GM18526 (cell line): ENCODE results near the gene CHKB.

Source experiments
- POLR2A ChIP-seq: IDR thresholded peaks from 3 replicates; pipeline ENCODE4 v1.6.1; 2011; ENCODE audit not compliant: insufficient read length; ENCODE audit errors: extremely low read depth

Gene CHKB

DNA sequence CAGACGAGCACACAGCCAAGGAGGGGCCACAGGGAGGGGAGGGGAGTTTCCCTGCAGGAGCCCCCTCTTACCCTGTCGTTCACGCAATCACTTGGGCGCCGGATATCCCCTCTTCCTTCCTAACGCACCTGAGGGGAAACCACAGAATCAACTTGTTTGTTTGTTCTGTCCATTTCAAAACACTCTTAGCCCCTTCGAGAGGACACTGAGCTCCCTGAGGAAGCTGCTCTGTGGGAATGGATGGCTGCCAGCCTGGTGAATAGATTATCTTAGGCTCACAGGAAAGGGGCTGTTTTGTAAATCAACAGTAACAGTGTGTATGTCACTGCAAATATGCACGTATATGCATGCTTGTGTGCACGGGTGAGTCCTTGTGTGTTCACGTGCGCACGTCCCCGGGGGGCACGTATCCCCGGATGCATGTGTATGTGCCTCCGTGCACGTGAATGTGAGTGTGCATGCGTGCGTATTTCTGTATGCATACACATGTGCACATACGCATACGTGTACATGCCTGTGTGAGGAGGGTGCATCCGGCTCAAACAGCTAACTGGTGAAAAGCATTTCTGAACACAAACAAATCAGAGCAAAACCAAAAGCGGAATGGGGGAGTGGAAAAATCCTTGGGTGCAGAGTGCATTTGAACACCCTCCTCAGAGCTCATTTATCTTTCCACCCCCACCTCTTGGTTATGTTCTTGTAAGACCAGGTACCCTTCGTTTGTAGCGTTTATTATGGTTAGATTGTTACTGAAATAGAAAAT, 38.1 kb upstream of the CHKB start:
- no peak for TF ChIP-seq POLR2A

DNA sequence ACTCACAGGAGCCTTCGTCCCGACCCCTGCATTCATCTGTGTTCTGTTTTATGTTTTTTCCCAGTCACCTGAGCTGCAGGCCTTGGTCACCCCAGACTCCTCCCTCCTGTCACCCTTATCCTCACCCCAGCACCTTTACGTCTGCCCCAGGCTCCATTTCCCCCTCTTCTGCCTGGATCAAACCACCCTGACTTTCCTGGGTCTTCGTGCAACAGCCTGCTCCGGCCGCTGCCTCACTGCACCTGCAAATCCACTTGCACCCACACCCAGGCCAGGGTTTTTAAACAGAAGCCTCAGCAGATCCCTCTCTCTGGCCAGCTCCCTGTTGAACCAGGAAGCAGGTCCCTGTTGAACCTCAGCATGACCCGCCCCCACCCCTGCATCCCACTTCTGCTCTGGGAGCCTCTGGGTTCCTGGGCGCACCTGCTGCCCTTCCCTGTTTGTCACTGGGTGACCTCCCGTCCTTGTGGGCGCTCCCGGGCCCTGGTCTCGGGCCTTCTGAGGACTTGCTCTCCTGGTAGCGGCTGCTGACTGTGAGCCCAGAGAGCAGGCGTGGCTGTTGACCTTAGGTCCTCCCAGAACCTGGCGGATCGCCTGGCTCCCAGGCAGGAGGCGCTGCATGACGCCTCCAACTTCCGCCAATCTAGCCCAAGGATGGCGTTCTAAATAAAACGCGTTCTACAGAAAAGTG, 30.8 kb upstream of the CHKB start:
- no peak for TF ChIP-seq POLR2A

DNA sequence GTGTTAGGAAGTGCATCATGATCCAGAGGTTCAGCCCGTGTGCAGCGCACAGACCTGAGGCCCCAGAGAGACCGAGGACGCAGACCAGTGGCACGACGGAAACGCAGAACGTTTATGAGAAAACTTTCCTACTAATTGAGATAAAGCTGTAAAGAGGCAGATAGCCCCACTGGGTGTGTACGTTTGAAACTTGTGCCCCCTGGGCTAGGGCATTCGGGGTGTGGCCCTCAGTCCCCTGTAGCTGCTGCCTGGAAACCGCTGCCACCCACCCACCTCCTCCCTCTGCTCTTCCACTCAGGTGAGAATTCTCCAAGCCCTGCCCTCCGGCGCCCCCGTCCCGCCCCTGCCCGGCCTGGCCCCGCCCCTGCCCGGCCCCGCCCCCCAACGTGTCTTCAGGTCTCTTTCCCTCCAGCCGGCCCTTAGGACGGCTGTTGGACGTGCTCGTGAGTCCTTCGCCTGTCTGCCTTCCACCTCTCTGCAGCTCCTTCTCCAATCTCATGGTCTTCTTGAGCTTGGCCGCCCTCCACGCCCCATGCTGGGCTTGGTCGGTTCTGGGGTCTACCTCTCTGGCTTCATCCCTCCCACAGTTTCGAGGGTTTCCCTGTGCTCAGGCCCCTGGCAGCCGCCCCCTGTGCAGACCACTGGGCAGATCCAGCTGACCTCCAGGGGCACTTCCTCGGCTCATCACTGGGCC, 30.0 kb upstream of the CHKB start:
- TF ChIP-seq POLR2A: no peak

DNA sequence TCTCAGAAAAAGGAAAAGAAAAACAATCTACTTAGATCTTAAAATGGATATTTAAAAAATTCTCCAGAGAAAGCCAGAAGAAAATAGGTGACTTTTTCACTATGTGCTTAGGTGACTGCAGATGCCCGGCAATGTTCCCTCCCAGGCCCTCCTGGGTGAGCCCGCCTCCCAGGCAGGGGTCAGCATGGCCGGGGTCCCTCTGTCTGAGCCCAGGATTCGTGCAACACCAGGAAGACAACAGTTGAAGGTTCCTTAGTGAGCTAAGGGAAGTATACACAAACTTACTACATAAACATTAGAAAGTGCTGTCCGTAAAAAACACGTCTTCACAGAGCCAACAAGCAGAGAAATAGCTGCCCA, 29.5 kb upstream of the CHKB start:
- TF ChIP-seq POLR2A: no peak

DNA sequence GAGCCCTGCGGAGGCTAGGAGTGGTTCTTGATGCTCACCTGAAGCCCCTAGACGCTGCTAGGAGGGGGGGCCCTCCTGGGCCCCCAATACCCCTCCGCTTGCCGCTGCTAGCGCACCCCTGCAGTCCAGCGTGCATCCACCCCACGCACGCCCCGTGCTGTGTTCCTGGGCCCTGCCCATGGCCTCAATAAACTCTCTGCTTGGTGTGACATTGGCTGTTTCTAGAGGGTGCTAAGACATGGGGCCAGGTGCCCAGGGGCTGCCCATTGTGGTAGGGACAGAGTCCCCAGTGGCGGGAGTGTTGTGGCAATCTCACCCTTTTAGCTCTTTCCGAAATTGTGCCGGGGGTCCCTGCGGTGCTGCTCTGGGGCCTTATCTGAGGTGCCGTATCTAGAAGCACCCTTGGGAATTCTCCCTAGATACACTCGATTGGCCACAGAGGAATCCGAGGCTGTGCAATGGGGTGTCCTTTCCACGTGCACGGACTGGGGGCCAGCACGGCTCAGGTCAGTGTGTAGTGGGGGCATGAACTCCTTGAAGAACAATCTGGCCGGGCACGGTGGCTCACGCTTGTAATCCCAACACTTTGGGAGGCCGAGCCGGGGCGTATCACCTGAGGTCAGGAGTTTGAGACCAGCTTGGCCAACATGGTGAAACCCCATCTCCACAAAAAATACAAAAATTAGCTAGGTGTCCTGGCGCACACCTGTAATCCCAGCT, 28.9 kb upstream of the CHKB start:
- no peak for TF ChIP-seq POLR2A

DNA sequence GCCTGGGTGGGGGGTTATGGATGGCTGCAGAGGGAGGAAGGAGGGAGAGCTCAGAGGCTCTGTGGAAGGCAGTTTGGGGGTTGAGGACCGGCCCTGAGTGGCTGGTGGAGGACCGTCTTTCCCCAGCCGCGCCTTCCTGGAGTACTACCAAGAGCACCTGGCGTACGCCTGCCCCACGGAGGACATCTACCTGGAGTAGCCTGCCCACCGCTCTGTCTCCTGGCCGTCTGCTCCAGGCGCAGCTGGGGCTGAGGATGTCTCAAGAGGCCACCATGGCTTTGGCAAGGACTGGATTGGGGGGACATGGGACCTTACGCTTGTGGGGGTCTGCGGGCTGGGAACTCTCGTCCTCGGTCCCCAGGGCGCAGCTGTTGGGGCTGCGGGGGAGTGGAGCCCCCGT, 27.9 kb upstream of the CHKB start:
- no peak for TF ChIP-seq POLR2A

DNA sequence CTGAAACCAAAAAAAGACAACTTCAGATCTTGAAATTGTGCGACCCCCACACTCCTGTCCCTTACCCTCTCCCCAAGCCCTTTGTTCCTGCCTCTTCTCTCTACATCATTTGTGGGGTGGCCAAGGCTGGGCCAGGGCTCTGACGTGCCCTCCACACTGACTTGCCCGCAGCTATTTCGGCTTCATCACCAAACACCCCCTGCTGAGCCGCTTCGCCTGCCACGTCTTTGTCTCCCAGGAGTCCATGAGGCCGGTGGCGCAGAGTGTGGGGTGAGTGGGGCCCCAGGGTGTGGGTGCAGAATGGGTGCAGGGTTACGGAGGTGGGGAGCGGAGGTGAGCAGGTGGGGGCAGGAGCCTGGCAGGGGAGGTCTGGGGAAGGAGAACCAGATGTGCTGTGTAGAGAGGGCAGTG, 27.4 kb upstream of the CHKB start:
- no peak for TF ChIP-seq POLR2A

DNA sequence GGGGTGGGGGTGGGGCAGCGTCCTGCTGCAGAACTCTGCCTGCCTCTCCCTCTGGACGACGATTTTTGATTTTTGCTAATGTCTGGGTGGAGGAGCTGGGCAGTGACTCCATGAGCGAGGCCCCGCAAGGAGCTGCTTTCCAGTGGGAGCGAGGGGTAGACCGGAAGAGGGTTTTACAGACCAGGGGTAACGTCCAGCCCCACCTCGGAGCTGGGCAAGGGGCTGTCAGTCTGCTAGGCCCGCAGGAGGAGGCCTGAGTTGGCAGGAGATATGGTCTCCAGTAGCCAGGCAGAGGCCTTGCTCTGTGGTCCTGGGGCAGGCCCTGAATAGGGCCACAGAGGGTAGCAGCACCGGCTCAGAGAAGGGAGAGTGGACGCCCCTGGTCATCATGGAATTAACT, 26.9 kb upstream of the CHKB start:
- no peak for TF ChIP-seq POLR2A

DNA sequence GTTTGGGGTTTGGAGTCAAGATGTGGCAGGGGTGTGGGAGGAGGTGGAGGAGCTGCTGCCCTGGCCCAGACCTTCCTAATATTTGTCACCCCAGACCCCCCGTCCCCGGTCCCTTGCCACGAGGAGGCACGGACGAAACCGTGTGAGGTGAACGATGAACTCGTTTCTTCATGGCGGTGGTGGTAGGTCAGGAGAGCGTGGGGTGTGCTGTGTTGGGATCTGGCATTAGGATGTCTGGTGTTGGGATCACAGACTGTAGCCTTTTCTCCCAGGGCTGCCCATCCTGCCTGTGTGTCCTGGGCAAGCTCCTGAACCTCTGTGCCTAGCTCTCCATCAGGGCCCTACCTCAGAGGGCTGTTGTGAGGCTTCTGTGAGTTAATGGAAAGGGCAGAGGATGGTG, 26.3 kb upstream of the CHKB start:
- TF ChIP-seq POLR2A: no peak

DNA sequence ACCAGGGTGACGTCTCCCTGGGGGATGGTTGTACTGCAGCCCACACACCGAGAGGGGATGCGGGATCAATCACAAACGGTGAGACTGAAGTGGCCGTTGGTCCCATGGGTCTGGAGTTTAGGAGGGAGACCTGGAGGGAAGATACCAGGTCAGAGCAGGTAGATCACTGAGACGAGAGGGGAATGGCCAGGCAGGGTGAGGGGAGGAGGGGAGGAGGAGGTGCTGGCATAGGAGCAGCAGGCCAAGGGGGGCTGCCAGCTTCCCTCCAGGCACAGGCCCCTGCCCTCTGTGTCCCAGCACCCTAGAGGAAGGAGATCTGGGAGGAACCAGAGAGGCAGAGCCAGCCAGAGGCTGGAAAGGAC, 25.0 kb upstream of the CHKB start:
- TF ChIP-seq POLR2A: no peak

DNA sequence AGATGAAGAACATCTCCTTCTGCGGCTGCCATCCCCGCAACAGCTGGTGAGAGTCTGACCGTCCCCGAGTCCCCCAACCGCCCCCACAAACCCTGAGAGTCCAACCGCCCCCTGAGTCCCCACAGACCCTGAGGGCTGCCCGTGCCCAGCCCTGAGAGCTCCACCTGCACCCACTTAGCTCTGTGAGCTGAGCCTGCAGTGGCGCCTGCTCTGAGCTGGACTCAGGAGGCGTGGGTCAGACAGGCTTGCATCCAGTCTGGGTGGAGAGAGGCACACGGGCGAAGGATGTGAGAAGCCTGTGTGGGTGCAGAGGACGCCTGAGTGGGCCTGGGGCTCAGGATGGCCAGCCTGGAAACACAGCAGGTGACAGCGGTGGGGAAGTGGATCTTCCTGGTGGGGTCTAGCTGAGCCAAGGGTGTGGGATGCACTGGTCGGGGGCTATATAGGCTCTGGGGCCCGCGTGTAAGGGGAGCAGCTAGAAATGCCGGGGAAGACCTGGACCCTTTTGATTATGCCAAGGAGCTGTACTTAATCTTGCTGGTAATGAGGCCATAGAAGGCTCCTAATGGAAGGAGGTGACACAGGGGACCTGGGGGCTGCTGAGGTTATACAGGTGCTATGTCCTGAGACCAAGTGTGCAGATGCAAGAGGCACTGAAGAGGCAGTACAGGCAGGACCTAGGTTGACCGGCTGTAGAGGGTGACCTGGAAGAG, 24.5 kb upstream of the CHKB start:
- TF ChIP-seq POLR2A: no peak

DNA sequence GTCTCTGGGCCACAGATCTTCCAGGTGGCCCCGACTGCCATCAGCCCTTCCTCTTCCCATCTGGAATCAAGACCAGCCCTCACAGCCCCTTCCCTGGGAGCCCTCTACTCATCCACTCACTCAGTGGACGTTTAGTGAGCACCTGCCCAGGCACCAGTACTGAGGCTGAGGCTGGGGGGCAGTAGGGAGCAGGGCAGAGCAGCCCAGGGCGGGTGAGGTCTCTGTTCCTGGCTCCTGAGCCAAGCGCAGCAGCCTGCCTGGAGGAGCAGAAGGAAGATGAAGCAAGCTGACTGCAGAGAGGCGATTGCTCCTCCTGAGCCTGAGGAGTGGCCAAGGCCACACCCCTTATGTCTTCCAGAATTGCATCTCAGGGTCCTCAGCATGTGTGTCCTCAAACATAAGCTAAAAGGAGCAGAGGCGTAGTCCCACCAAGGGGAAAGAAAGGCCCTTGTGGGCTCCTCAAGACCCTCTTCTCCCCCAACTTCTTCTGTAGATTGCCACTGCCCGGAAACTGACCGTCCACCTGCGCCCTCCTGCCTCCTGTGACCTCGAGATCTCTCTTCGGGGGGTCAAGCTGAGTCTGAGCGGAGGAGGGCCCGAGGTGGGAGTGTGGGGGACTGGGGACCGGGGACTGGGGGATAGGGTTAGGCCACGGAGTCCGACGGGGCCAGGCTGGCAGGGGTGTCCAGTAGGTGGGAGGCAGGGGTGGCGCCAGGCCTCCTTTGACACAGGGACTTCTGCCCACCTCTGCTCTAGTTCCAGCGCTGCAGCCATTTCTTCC, 23.7 kb upstream of the CHKB start:
- TF ChIP-seq POLR2A: no peak

DNA sequence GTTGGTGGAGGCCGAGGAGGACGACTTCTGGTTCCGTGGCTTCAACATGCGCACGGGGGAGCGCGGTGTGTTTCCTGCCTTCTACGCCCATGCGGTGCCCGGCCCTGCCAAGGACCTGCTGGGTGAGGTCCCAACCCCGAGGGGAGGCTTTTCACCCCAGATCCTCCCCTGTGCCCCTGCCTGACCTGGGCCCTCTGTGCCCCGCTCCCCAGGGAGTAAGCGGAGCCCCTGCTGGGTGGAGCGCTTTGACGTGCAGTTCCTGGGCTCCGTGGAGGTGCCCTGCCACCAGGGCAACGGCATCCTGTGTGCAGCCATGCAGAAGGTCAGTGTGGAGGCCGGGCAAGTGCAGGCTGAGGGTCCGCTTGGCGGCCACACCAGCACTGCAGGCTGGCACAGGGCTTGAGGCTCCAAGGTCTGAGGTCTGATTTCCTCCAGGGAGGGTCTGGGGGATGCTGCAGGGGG, 23.0 kb upstream of the CHKB start:
- no peak for TF ChIP-seq POLR2A

DNA sequence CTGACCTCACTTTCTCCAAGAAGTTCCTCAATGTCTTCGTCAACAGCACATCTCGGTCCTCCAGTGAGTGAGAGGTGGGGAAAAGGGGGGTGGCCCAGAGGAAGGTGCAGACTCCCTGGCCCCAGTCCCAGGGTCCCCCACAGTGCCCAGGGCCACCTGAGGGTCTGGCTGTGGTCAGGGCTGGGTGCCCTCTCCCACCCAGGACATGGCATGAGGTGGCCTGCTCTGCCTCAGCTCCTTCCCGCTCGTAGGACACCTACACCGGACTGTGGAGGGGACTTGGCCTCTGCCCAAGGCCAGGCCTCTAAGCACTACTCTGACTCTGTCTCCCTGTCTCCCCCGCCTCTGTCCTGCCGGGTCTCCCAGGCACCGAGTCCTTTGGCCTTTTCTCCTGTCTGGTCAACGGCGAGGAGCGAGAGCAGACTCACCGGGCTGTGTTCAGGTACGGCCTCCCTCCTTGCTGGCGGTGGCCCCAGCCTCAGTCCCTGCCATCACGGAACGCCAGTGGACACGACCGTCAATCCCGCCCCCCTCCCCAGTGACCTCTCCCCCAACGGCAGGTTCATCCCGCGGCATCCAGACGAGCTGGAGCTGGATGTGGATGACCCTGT, 22.5 kb upstream of the CHKB start:
- TF ChIP-seq POLR2A: no peak

DNA sequence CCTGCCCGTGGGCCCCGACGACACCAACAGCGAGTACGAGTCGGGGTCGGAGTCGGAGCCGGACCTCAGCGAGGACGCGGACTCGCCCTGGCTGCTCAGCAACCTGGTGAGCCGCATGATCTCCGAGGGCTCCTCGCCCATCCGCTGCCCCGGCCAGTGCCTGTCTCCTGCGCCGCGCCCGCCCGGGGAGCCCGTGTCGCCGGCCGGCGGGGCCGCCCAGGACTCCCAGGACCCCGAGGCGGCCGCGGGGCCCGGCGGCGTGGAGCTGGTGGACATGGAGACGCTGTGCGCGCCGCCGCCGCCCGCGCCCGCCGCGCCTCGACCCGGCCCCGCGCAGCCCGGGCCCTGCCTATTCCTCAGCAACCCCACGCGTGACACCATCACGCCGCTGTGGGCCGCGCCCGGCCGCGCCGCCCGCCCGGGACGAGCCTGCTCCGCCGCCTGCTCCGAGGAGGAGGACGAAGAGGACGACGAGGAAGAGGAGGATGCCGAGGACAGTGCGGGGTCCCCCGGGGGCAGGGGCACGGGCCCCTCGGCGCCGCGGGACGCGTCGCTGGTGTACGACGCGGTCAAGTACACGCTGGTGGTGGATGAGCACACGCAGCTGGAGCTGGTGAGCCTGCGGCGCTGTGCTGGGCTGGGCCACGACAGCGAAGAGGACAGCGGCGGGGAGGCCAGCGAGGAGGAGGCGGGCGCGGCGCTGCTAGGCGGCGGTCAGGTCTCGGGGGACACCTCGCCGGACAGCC, 21.8 kb upstream of the CHKB start:
- no peak for TF ChIP-seq POLR2A
